Panc1 (cell line): Measurements from ENCODE around the gene SLC51A. TPM values are rescaled to one million over a fixed set of nuclear protein-coding genes. Genes with fewer than 3 reads are reported as not detected.

Source experiments
- ATAC-seq: fragments of 200-7000 bp; cut with Tn5 transposase; 2 replicates; pipeline ENCODE4 v1.9.1; 2020; ENCODE audit warnings: mild to moderate bottlenecking, moderate library complexity
- Bru-seq: library from RNA; stranded (reverse); fragments of 400-500 nt; gene quantifications from one replicate; lab custom pipeline; 2021; lab: Mats Ljungman, UMichigan
- BruChase-seq, 2 experiments: library from RNA; stranded (reverse); fragments of 400-500 nt; gene quantifications; one replicate each; lab custom pipeline; 2021; lab: Mats Ljungman, UMichigan
- BruUV-seq: library from RNA; stranded (reverse); fragments of 400-500 nt; replicated peaks from 2 replicates; lab custom pipeline; 2021; lab: Mats Ljungman, UMichigan
- CTCF ChIA-PET: fragments of 300-600 bp; sonication (Branson Sonifier 250); formaldehyde crosslinking; loops from one replicate; lab custom pipeline; 2022; ENCODE audit warnings: antibody characterized with exemption; lab: Charles Lee
- POLR2A ChIA-PET: fragments of 300-600 bp; sonication (Branson Sonifier 250); formaldehyde crosslinking; loops from one replicate; lab custom pipeline; 2022; ENCODE audit warnings: antibody characterized with exemption; lab: Charles Lee
- DNase-seq: peaks from one replicate; pipeline ENCODE4 v3.0.0-alpha.2; 2010; ENCODE audit warnings: low read depth, low spot score
- H3K27ac ChIP-seq: 2 replicates; pipeline ENCODE4 v1.5.1; 2011; ENCODE audit warnings: mild to moderate bottlenecking, low read length, inconsistent platforms
- H3K27me3 ChIP-seq: fragments of 200-500 bp; sonication (Bioruptor generic); 2 replicates; pipeline ENCODE4 v1.6.0; 2014; ENCODE audit warnings: low read length, inconsistent platforms; ENCODE audit not compliant: control insufficient read depth, insufficient read depth
- H3K36me3 ChIP-seq: fragments of 200-500 bp; sonication (Bioruptor generic); 2 replicates; pipeline ENCODE4 v1.5.1; 2014; ENCODE audit warnings: inconsistent platforms, mild to moderate bottlenecking, low read length, moderate library complexity; ENCODE audit not compliant: control insufficient read depth, insufficient read depth
- H3K4me1 ChIP-seq: 2 replicates; pipeline ENCODE4 v1.5.1; 2011; ENCODE audit warnings: inconsistent platforms, mild to moderate bottlenecking, low read length, moderate library complexity; ENCODE audit not compliant: control insufficient read depth, insufficient read depth
- H3K4me3 ChIP-seq, 2 experiments: 2 replicates each; pipeline ENCODE4 v1.5.1; 2011 to 2012; ENCODE audit warnings: low read depth in 2 of 2, low read length in 2 of 2, mild to moderate bottlenecking in 2 of 2, inconsistent platforms in 1 of 2, moderate library complexity in 1 of 2
- H3K9me3 ChIP-seq: fragments of 200-500 bp; sonication (Bioruptor generic); 2 replicates; pipeline ENCODE4 v1.5.1; 2014; ENCODE audit warnings: low read depth, mild to moderate bottlenecking, inconsistent platforms, low read length, moderate library complexity; ENCODE audit not compliant: control insufficient read depth, insufficient read depth
- POLR2AphosphoS5 ChIP-seq: IDR thresholded peaks from 2 replicates; pipeline ENCODE4 v1.6.1; 2012; ENCODE audit warnings: mild to moderate bottlenecking, low read depth, low read length, moderate library complexity
- SIN3A ChIP-seq: IDR thresholded peaks from 2 replicates; pipeline ENCODE4 v1.6.1; 2012; ENCODE audit warnings: low read depth, mild to moderate bottlenecking, low read length, moderate library complexity, borderline replicate concordance; ENCODE audit not compliant: insufficient read depth
- TCF7L2 ChIP-seq: IDR thresholded peaks from 2 replicates; pipeline ENCODE4 v1.6.1; 2011; ENCODE audit warnings: mild to moderate bottlenecking, low read depth, low read length, inconsistent platforms
- in situ Hi-C: cut with HindIII; loops from 2 replicates; pipeline ENCODE4 v1.10.0; 2016; ENCODE audit warnings: low sequenced_read_pairs, low pct_unique_long_range_greater_than_20kb
- intact Hi-C: fragments of 100-400 bp; cut with micrococcal nuclease; formaldehyde crosslinking; loops from one replicate; pipeline ENCODE4 v1.10.0; 2022; ENCODE audit not compliant: unreplicated experiment
- long read RNA-seq: library from polyadenylated mRNA; unstranded; transcript quantifications from one replicate; pipeline ENCODE4 v2.0.0, GENCODE V29; 2021; ENCODE audit not compliant: unreplicated experiment
- polyA plus RNA-seq: library from polyadenylated mRNA; unstranded; fragments of >200 nt; gene quantifications from one replicate; pipeline ENCODE4 v1.2.1, GENCODE V29; 2012; ENCODE audit warnings: missing spikeins; ENCODE audit not compliant: insufficient read length
- total RNA-seq: library from RNA; stranded (reverse); gene quantifications from one replicate; pipeline ENCODE4 v1.2.1, GENCODE V29; 2021; ENCODE audit not compliant: unreplicated experiment
- TF ChIP-seq, protein P1 (sequence below): fragments of 450-650 bp; IDR thresholded peaks from 2 replicates; pipeline ENCODE4 v1.5.1; 2017; ENCODE audit warnings: mild to moderate bottlenecking
- TF ChIP-seq, protein P2 (sequence below), 2 experiments: IDR thresholded peaks; 2 replicates each; pipeline ENCODE4 v1.6.1; 2011 to 2012; ENCODE audit warnings: low read depth in 2 of 2, control low read depth in 1 of 2, low read length in 1 of 2, mild to moderate bottlenecking in 1 of 2, moderate library complexity in 1 of 2; ENCODE audit not compliant: insufficient read depth in 1 of 2

SLC51A gene
- not detected for total RNA-seq
- 1.7 TPM for polyA plus RNA-seq
- Bru-seq, nascent RNA, result not detected
- BruChase-seq, experiment 1, labeled RNA remaining after a 2-hour chase, result not detected
- not detected for BruChase-seq, experiment 2, labeled RNA remaining after a 6-hour chase
- long read RNA-seq, partial matches to known transcripts, result 0 of 12 reads
- long read RNA-seq, other reads (novel, unspliced or antisense), result 12 of 12 reads

DNA sequence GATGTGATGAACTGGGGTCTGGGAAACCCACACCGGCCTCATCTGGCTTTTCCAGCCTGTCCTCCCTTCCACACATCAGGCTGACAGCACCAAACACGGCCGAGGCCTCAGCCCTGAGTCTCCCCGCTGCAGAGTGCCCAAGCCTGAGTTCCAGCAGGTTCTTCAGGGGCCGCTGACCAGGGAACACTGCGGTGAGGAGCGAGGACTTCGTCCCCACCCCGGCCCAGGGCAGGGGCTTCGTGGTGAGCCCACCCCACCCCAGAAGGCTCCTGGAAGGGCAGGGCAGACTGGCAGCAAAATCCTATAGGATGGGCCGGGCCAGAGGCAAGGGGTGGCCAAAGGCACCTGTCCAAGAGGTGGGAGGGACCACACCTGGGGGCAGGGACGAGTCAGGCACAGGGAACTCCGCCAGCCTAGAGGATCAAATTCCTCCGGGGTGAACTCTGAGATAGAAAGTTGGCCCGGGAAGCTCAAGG, at the start of gene SLC51A:
Gene SLC51A, plus strand, starts transcription at position 446 of the 476 bp plus-strand sequence. CDS start 179 bp downstream, outside the sequence.
- DNase-seq (no peak), ATAC-seq (no peak)
- CTCF ChIA-PET, result no interaction called here
- Histone ChIP-seq H3K27me3 (no peaks in the 10 kb centered on the region), H3K4me1 (peaks cover 4% of the 10 kb centered on the region), H3K36me3 (no peaks in the 10 kb centered on the region), H3K4me3 (no peak within 1 kb of the TSS), H3K27ac (no peak within 1 kb of the TSS), H3K9me3 (no peaks in the 10 kb centered on the region)
- no TSS peak for BruUV-seq
- intact Hi-C loops (no loop called here), in situ Hi-C loops (no loop called here)
- POLR2A ChIA-PET, result no interaction called here
- TF ChIP-seq, protein P1, sequence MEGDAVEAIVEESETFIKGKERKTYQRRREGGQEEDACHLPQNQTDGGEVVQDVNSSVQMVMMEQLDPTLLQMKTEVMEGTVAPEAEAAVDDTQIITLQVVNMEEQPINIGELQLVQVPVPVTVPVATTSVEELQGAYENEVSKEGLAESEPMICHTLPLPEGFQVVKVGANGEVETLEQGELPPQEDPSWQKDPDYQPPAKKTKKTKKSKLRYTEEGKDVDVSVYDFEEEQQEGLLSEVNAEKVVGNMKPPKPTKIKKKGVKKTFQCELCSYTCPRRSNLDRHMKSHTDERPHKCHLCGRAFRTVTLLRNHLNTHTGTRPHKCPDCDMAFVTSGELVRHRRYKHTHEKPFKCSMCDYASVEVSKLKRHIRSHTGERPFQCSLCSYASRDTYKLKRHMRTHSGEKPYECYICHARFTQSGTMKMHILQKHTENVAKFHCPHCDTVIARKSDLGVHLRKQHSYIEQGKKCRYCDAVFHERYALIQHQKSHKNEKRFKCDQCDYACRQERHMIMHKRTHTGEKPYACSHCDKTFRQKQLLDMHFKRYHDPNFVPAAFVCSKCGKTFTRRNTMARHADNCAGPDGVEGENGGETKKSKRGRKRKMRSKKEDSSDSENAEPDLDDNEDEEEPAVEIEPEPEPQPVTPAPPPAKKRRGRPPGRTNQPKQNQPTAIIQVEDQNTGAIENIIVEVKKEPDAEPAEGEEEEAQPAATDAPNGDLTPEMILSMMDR, result no peak
- no peak for TF ChIP-seq TCF7L2
- TF ChIP-seq SIN3A, result no peak
- TF ChIP-seq, protein P2, sequence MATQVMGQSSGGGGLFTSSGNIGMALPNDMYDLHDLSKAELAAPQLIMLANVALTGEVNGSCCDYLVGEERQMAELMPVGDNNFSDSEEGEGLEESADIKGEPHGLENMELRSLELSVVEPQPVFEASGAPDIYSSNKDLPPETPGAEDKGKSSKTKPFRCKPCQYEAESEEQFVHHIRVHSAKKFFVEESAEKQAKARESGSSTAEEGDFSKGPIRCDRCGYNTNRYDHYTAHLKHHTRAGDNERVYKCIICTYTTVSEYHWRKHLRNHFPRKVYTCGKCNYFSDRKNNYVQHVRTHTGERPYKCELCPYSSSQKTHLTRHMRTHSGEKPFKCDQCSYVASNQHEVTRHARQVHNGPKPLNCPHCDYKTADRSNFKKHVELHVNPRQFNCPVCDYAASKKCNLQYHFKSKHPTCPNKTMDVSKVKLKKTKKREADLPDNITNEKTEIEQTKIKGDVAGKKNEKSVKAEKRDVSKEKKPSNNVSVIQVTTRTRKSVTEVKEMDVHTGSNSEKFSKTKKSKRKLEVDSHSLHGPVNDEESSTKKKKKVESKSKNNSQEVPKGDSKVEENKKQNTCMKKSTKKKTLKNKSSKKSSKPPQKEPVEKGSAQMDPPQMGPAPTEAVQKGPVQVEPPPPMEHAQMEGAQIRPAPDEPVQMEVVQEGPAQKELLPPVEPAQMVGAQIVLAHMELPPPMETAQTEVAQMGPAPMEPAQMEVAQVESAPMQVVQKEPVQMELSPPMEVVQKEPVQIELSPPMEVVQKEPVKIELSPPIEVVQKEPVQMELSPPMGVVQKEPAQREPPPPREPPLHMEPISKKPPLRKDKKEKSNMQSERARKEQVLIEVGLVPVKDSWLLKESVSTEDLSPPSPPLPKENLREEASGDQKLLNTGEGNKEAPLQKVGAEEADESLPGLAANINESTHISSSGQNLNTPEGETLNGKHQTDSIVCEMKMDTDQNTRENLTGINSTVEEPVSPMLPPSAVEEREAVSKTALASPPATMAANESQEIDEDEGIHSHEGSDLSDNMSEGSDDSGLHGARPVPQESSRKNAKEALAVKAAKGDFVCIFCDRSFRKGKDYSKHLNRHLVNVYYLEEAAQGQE (IDR thresholded peaks at IDR 0.05; ENCODE audit: insufficient read depth in 1 of 2, low read depth in 2 of 2, low read length in 1 of 2), result no peak
- no peak for TF ChIP-seq POLR2AphosphoS5

DNA sequence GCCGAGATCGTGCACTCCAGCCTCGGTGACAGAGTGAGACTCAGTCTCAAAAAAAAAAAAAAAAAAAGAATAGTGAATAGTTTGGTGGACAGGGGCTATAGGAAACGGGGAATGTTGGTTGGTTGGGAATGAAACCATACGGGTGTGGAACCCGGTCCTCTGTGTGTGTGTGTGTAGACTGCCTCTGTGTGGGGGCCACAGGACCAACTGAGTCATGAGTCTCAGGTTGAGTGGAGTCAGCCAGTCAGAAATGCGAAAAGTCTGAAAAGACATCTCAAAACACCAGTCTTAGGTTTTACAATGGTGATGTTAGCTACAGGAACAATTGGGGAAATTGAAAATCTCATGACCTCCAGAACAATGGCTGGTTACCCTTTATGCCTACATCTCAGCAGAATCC, 49.6 kb upstream of the SLC51A start:
- ChIA-PET CTCF (no interaction called here), POLR2A (no interaction called here)
- Histone ChIP-seq H3K9me3 (no peaks in the 10 kb centered on the region), H3K36me3 (no peaks in the 10 kb centered on the region), H3K27me3 (no peaks in the 10 kb centered on the region), H3K27ac (no peak overlapping the region), H3K4me3 (no peak overlapping the region), H3K4me1 (no peaks in the 10 kb centered on the region)
- intact Hi-C loops, result no loop called here
- no peak for DNase-seq
- TF ChIP-seq, protein P2 (IDR thresholded peaks at IDR 0.05; ENCODE audit: insufficient read depth in 1 of 2, low read depth in 2 of 2, low read length in 1 of 2), result no peak
- TF ChIP-seq TCF7L2 (no peak), SIN3A (no peak), POLR2AphosphoS5 (no peak)
- TF ChIP-seq, protein P1, result no peak
- in situ Hi-C loops, result no loop called here
- ATAC-seq, result no peak
- BruUV-seq, result no TSS peak
